HL-60 (cell line): ENCODE measurements around the gene RGS11.

Source experiments
- CTCF ChIP-seq: IDR thresholded peaks from one replicate; pipeline ENCODE4 v1.5.1; 2011; ENCODE audit warnings: low read length, control low read depth, inconsistent platforms; ENCODE audit not compliant: insufficient read depth
- GABPA ChIP-seq: IDR thresholded peaks from 2 replicates; pipeline ENCODE4 v1.6.1; 2012; ENCODE audit warnings: low read depth
- POLR2AphosphoS5 ChIP-seq: IDR thresholded peaks from 2 replicates; pipeline ENCODE4 v1.6.1; 2012; ENCODE audit warnings: low read depth
- REST ChIP-seq: IDR thresholded peaks from 2 replicates; pipeline ENCODE4 v1.6.1; 2012; ENCODE audit warnings: low read depth; ENCODE audit not compliant: insufficient replicate concordance
- SPI1 ChIP-seq: IDR thresholded peaks from 2 replicates; pipeline ENCODE4 v1.6.1; 2012; ENCODE audit warnings: low read depth, mild to moderate bottlenecking, borderline replicate concordance

- TF ChIP-seq CTCF (no peak), REST (no peak), POLR2AphosphoS5 (no peak), SPI1 (no peak), GABPA (no peak)
Measured at GRCh38 chr16:253833-254232, 21.9 kb downstream of the RGS11 start.
